Adrenal gland (tissue), 5 donors: ENCODE measurements around the gene AOPEP.

Source experiments
- POLR2A ChIP-seq, 2 donors: fragments of 450-650 bp; IDR thresholded peaks; one replicate each; pipeline ENCODE4 v1.6.1; 2017; ENCODE audit warnings: antibody characterized with exemption in 2 of 2, mild to moderate bottlenecking in 2 of 2, moderate library complexity in 1 of 2
- TF ChIP-seq, protein P1 (sequence below), 6 experiments: fragments of 450-650 bp in 4 of 6; fragments of 200-600 bp in 2 of 6; sonication (generic) in 1 of 6; IDR thresholded peaks; 1 replicate in 5 of 6; 2 replicates in 1 of 6; pipeline versions ENCODE4 v1.5.1 to v1.8.0; 2016 to 2021; ENCODE audit warnings: antibody characterized with exemption in 6 of 6, mild to moderate bottlenecking in 2 of 6, moderate library complexity in 1 of 6
- donor health status: DM: no; HTN: no; CAD: no.

DNA sequence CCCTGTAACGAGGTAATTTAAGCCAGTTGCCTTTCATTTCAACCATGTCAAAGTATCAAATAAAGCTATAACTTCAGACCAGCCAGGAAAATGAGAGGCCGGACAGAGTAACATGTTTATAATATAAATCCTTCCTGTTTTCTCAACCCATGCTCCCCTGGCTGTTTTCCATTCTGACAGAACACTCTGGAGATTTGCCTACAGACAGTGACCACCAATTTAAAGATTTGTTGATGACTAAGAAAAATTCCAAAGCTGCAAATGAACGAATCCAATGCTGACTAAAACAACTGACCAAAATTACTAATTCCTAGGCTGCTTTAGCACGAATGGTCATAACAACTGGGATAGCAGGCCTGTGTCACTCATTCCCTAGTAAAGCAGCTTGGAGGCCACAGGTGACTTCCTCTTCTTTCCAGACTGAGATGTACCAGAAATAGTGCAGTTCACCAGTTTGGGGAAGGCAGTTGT lies 141.4 kb downstream of the AOPEP start:
- TF ChIP-seq, protein P1, sequence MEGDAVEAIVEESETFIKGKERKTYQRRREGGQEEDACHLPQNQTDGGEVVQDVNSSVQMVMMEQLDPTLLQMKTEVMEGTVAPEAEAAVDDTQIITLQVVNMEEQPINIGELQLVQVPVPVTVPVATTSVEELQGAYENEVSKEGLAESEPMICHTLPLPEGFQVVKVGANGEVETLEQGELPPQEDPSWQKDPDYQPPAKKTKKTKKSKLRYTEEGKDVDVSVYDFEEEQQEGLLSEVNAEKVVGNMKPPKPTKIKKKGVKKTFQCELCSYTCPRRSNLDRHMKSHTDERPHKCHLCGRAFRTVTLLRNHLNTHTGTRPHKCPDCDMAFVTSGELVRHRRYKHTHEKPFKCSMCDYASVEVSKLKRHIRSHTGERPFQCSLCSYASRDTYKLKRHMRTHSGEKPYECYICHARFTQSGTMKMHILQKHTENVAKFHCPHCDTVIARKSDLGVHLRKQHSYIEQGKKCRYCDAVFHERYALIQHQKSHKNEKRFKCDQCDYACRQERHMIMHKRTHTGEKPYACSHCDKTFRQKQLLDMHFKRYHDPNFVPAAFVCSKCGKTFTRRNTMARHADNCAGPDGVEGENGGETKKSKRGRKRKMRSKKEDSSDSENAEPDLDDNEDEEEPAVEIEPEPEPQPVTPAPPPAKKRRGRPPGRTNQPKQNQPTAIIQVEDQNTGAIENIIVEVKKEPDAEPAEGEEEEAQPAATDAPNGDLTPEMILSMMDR (IDR thresholded peaks at IDR 0.05) = no peak
- TF ChIP-seq POLR2A (IDR thresholded peaks at IDR 0.05) = no peak
